ENCODE measurements around the gene MYO15B.

Gene MYO15B

GRCh38 chr17:75558666-75559530, 28.7 kb upstream of the MYO15B start:
- no peak for DNase-seq (ENCODE audit: low read depth in 3 of 3, low spot score in 1 of 3)

DNA sequence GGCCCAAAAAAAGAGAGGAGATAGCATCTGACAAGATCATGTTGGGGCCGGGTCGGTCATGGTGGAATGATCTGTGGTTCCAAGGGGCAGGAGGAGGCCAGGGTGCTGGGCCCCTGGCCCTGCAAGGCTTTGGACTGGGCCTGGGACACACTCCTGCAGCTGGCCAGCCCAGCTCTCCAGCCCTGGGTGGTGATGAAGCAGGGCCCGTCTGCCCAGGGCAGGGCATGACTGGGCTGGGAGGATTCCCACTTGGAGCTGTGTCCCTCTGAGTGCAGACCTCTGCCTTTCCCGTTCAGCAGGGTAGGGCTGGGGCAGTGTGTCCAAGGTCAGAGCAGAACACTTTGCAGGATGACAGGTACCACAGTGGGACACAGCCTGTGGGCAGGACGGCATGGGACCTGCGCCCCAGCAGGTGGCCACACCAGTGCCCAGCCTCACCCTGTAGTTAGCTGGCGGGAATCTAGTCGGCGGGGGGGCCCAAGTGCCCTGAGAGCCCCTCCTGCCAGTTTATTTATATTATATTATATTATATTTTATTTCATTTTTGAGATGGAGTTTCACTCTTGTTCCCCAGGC, 27.6 kb upstream of the MYO15B start:
- DNase-seq (ENCODE audit: low read depth in 3 of 3, low spot score in 1 of 3) = no peak

- DNase-seq (ENCODE audit: low read depth in 3 of 3, low spot score in 1 of 3) = no peak
Observed at GRCh38 chr17:75561927-75562603, 25.5 kb upstream of the MYO15B start.

DNA sequence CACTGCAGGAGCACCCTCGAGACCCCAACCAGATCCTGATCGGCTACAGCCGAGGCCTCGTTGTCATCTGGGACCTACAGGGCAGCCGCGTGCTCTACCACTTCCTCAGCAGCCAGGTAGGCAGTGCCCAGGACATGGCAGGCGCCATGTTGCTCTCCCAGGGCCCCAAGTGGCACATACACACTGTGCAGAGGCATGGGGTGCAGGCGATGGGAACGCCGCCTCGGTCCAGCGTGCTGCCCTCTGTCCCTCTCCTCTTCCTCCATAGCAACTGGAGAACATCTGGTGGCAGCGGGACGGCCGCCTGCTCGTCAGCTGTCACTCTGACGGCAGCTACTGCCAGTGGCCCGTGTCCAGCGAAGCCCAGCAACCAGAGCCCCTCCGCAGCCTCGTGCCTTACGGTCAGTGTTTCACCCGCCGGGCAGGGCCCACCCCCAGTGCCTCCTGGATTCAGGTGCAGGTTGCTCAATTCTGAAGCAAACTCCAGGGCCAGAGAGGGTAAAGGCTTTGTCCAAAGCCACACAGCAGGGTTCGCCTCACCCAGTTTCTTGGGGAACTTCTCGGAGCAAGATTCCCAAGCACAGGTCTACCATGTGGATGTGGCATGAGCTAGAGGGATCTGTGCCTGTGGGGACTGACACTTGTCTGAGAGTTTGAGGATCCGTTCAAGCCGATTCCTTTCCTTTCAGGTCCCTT, 24.4 kb upstream of the MYO15B start:
- DNase-seq (ENCODE audit: low read depth in 3 of 3, low spot score in 1 of 3) = no peak

DNA sequence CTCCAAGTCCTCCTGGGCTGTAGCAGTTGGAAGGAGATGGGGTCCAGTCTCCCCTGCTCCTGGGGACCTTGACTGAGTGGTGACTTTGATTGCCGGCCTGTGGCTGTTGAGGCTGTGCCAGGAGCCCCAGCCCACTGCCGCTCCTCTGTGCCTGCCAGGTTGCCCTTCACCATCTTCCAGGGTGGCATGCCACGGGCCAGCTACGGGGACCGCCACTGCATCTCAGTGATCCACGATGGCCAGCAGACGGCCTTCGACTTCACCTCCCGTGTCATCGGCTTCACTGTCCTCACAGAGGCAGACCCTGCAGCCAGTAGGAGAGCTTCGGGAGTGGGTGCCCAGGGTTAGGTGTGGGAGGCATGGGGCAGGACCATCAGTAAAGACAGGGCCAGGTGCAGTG, 23.4 kb upstream of the MYO15B start:
- DNase-seq (ENCODE audit: low read depth in 3 of 3, low spot score in 1 of 3) = no peak

- DNase-seq (ENCODE audit: low read depth in 3 of 3, low spot score in 1 of 3) = no peak
Observed at GRCh38 chr17:75565066-75565465, 22.5 kb upstream of the MYO15B start.

- DNase-seq (ENCODE audit: low read depth in 3 of 3, low spot score in 1 of 3) = no peak
Observed at GRCh38 chr17:75565618-75566017, 22.0 kb upstream of the MYO15B start.

DNA sequence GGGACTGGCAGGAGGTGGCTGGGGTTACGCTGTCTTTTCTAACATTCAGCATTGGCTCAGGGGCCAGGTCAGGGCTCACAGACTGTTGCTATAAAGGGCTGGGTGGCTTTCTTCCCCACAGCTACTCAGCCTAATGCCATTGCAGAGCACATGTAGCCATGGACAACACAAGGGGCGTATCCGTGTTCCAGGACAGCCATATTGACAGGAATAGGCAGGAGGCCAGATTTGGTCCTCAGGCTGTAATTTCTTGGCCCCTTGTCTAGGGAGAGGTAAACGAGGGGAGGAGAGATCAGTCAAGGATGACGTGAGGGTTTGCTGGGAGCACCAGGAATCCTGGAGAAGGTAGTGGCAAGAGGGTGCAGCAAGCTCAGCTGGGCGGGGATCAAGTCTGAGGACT, 21.2 kb upstream of the MYO15B start:
- no peak for DNase-seq (ENCODE audit: low read depth in 3 of 3, low spot score in 1 of 3)

- no peak for DNase-seq (ENCODE audit: low read depth in 3 of 3, low spot score in 1 of 3)
Observed at GRCh38 chr17:75566834-75567233, 20.8 kb upstream of the MYO15B start.

GRCh38 chr17:75568412-75569255, 19.0 kb upstream of the MYO15B start:
- no peak for DNase-seq (ENCODE audit: low read depth in 3 of 3, low spot score in 1 of 3)

DNA sequence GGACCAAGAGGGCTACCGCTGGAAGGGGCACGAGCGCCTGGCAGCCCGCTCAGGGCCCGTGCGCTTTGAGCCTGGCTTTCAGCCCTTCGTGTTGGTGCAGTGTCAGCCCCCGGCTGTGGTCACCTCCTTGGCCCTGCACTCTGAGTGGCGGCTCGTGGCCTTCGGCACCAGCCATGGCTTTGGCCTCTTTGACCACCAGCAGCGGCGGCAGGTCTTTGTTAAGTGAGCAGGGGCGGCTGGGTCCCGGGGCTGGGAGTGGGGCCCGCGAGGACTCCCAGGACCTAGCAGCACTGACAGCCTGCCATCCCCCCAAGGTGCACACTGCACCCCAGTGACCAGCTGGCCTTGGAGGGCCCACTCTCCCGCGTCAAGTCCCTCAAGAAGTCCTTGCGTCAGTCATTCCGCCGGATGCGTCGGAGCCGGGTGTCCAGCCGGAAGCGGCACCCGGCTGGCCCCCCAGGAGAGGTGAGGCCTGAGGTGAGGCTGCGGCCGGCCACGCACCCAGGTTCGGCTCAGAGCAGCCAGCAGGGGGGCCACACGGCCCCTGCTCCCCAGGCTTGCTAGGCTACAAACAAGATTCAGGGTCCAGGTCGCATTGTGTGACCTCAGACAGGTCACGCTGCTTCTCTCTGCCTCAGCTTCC, 17.4 kb upstream of the MYO15B start:
- DNase-seq (ENCODE audit: low read depth in 3 of 3, low spot score in 1 of 3) = no peak

DNA sequence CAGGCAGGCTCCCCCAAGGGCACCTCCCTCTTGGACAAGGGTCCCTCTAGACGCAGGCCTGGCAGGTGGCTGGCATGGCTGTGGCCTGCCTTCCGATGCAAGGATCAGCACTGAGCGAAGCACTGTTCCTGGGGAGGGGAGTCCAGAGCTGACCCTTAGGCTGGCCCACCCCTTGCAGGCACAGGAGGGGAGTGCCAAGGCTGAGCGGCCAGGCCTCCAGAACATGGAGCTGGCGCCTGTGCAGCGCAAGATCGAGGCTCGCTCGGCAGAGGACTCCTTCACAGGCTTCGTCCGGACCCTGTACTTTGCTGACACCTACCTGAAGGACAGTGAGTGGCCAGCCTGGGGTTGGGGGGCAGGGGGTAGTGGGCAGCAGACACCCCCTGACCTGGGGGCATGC, 16.8 kb upstream of the MYO15B start:
- no peak for DNase-seq (ENCODE audit: low read depth in 3 of 3, low spot score in 1 of 3)

- DNase-seq (ENCODE audit: low read depth in 3 of 3, low spot score in 1 of 3) = no peak
Observed at GRCh38 chr17:75571197-75571884, 16.3 kb upstream of the MYO15B start.

- no peak for DNase-seq (ENCODE audit: low read depth in 3 of 3, low spot score in 1 of 3)
Observed at GRCh38 chr17:75571885-75572215, 15.8 kb upstream of the MYO15B start.

GRCh38 chr17:75572713-75573539, 14.7 kb upstream of the MYO15B start:
- DNase-seq (ENCODE audit: low read depth in 3 of 3, low spot score in 1 of 3) = no peak

- DNase-seq (ENCODE audit: low read depth in 3 of 3, low spot score in 1 of 3) = no peak
Observed at GRCh38 chr17:75573540-75573957, 14.1 kb upstream of the MYO15B start.

GRCh38 chr17:75573994-75574393, 13.6 kb upstream of the MYO15B start:
- no peak for DNase-seq (ENCODE audit: low read depth in 3 of 3, low spot score in 1 of 3)

DNA sequence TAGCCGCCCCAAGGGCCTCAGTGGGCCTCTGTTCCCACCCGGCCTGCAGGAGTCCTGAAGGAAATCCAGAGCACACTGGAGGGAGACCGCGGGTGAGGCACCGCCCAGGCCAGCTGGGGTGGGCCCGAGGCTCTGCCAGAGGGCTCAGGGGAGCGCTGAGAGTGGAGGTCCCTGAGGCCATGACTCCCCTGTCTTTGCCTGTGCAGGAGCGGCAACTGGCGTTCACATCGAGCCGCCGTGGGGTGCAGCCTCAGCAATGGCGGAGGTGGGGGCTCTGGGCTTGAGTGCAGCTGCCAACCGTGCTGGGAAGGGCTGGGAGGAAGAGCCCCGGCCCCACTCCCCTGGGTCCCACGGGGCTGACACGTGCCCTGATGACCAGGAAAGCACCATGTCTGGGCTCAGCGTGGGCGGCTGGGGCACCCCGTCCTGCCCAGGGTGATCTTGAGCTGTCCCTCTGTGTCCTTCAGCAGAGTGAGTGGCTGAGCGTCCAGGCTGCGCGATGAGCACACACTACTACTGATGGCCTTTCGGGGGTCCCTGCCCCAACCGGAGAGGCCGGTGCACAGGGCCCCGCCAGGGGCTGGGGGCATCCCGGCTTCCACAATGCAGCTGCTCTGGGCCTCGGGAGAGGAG, 13.1 kb upstream of the MYO15B start:
- no peak for DNase-seq (ENCODE audit: low read depth in 3 of 3, low spot score in 1 of 3)

All from stimulated activated CD4-positive, alpha-beta T cell treated with anti-CD3 and anti-CD28 coated beads, TNF-alpha, amount 100 ng/mL, for 1 hour (primary cell).